SU-DHL-6 (cell line): ENCODE measurements around the gene FAM210A.

ENCODE experiments used
- H2AFZ ChIP-seq: fragments of 200-600 bp; sonication (generic); 2 replicates; pipeline ENCODE4 v1.6.1; 2014; ENCODE audit warnings: low read depth, mild to moderate bottlenecking, moderate library complexity, mixed read lengths, antibody characterized with exemption, low read length; ENCODE audit not compliant: severe bottlenecking
- H3F3A ChIP-seq: fragments of 200-600 bp; shearing (Covaris generic); 2 replicates; pipeline ENCODE4 v1.6.0; 2016; ENCODE audit warnings: antibody characterized with exemption, mild to moderate bottlenecking; ENCODE audit not compliant: insufficient read depth
- H3K27ac ChIP-seq: fragments of 200-600 bp; sonication (generic); 2 replicates; pipeline ENCODE4 v1.5.1; 2016; ENCODE audit warnings: low read depth, mild to moderate bottlenecking, low read length, moderate library complexity, mixed read lengths
- H3K27me3 ChIP-seq: fragments of 200-600 bp; sonication (generic), shearing (Covaris generic); 2 replicates; pipeline ENCODE4 v1.6.0; 2014; ENCODE audit warnings: mild to moderate bottlenecking, low read length
- H3K36me3 ChIP-seq: fragments of 200-600 bp; sonication (generic); 2 replicates; pipeline ENCODE4 v1.6.1; 2014; ENCODE audit warnings: mild to moderate bottlenecking, low read length, mixed read lengths
- H3K4me2 ChIP-seq: fragments of 300-600, 200-600 bp; shearing (Covaris generic), sonication (generic); 2 replicates; pipeline ENCODE4 v1.6.0; 2014; ENCODE audit warnings: low read length, low read depth, mild to moderate bottlenecking; ENCODE audit not compliant: poor library complexity, severe bottlenecking
- H3K4me3 ChIP-seq: fragments of 200-600 bp; sonication (generic); 2 replicates; pipeline ENCODE4 v1.5.1; 2014; ENCODE audit warnings: antibody characterized with exemption, low read length, mild to moderate bottlenecking, mixed read lengths; ENCODE audit not compliant: insufficient read depth, poor library complexity, severe bottlenecking
- H3K79me2 ChIP-seq: fragments of 200-600 bp; sonication (generic); 2 replicates; pipeline ENCODE4 v1.6.1; 2014; ENCODE audit warnings: mild to moderate bottlenecking, low read length, moderate library complexity; ENCODE audit not compliant: insufficient read depth
- H3K9ac ChIP-seq: fragments of 200-600 bp; sonication (generic); 2 replicates; pipeline ENCODE4 v1.7.0; 2014; ENCODE audit warnings: mild to moderate bottlenecking, low read length
- H3K9me2 ChIP-seq: fragments of 200-600 bp; sonication (generic); replicated peaks from 2 replicates; pipeline ENCODE4 v1.6.1; 2014; ENCODE audit warnings: low read length; ENCODE audit not compliant: insufficient read depth
- H3K9me3 ChIP-seq: fragments of 200-600 bp; sonication (generic); 2 replicates; pipeline ENCODE4 v1.6.1; 2014; ENCODE audit warnings: low read length, mixed read lengths; ENCODE audit not compliant: insufficient read depth
- H4K20me1 ChIP-seq: fragments of 200-600 bp; sonication (generic); 2 replicates; pipeline ENCODE4 v1.6.1; 2014; ENCODE audit warnings: low read depth, mild to moderate bottlenecking, antibody characterized with exemption, low read length, moderate library complexity, mixed read lengths
- CTCF ChIP-seq: fragments of 200-600 bp; sonication (generic); IDR thresholded peaks from one replicate; pipeline ENCODE4 v1.5.1; 2017; ENCODE audit warnings: antibody characterized with exemption, mild to moderate bottlenecking, low read length, moderate library complexity; ENCODE audit not compliant: insufficient read depth, poor library complexity, severe bottlenecking
- EZH2phosphoT487 ChIP-seq: fragments of 200-600 bp; sonication (generic), shearing (Covaris generic); conservative IDR thresholded peaks from 2 replicates; pipeline ENCODE4 v1.6.1; 2018; ENCODE audit warnings: mild to moderate bottlenecking, antibody characterized with exemption, low read length, moderate library complexity, mixed read lengths

Gene FAM210A

GRCh38 chr18:13720123-13720522 is 6.2 kb downstream of the FAM210A start:
- H3K36me3 ChIP-seq = no peaks in the 10 kb centered on the region
- no peak overlapping the region for H2AFZ ChIP-seq
- no peaks in the 10 kb centered on the region for H3K9me3 ChIP-seq
- peaks cover 100% of the 10 kb centered on the region for H3K79me2 ChIP-seq
- no peak overlapping the region for H3K4me2 ChIP-seq
- peaks cover 4% of the 10 kb centered on the region; the same call in 1 of the 2 replicates for H4K20me1 ChIP-seq
- H3K27ac ChIP-seq = no peak overlapping the region
- no peaks in the 10 kb centered on the region for H3K27me3 ChIP-seq
- no peaks in the 10 kb centered on the region for H3F3A ChIP-seq
- H3K9ac ChIP-seq = no peak overlapping the region
- H3K4me3 ChIP-seq = no peak overlapping the region
- H3K9me2 ChIP-seq = no peaks in the 10 kb centered on the region
- TF ChIP-seq EZH2phosphoT487 = no peak
- TF ChIP-seq CTCF = no peak

GRCh38 chr18:13716916-13717315 is 9.4 kb downstream of the FAM210A start:
- Histone ChIP-seq H3K4me2 (no peak overlapping the region), H3K9me3 (no peaks in the 10 kb centered on the region), H3K4me3 (no peak overlapping the region), H3K9ac (no peak overlapping the region), H4K20me1 (no peaks in the 10 kb centered on the region; the same call in 1 of the 2 replicates), H3K79me2 (peaks cover 100% of the 10 kb centered on the region), H3K27me3 (no peaks in the 10 kb centered on the region), H3K36me3 (no peaks in the 10 kb centered on the region), H3K27ac (no peak overlapping the region), H2AFZ (no peak overlapping the region), H3F3A (no peaks in the 10 kb centered on the region), H3K9me2 (no peaks in the 10 kb centered on the region)
- TF ChIP-seq EZH2phosphoT487 (no peak), CTCF (no peak)

- Histone ChIP-seq H3K27ac (no peak overlapping the region), H4K20me1 (no peaks in the 10 kb centered on the region; the same call in 1 of the 2 replicates), H3K79me2 (peaks cover 100% of the 10 kb centered on the region), H3K4me2 (no peak overlapping the region), H3K27me3 (no peaks in the 10 kb centered on the region), H3K4me3 (no peak overlapping the region), H3K36me3 (no peaks in the 10 kb centered on the region), H2AFZ (no peak overlapping the region), H3F3A (no peaks in the 10 kb centered on the region), H3K9ac (no peak overlapping the region), H3K9me3 (no peaks in the 10 kb centered on the region), H3K9me2 (no peaks in the 10 kb centered on the region)
- no peak for TF ChIP-seq EZH2phosphoT487
- TF ChIP-seq CTCF = no peak
Measured at GRCh38 chr18:13715330-13715729, 11.0 kb downstream of the FAM210A start.
